Liver (tissue), 3 donors: ENCODE data around the gene SERPING1.

Experiments used
- CTCF ChIP-seq: fragments of 150-350 bp; IDR thresholded peaks from 2 replicates; pipeline ENCODE4 v1.5.1; 2017; ENCODE audit warnings: improper control_type of control experiment, low read depth, low read length; ENCODE audit not compliant: missing input control
- MAX ChIP-seq: IDR thresholded peaks from 2 replicates; pipeline ENCODE4 v1.6.1; 2016; ENCODE audit warnings: antibody characterized with exemption
- TAF1 ChIP-seq: conservative IDR thresholded peaks from 2 replicates; pipeline ENCODE4 v1.6.1; 2016; ENCODE audit warnings: antibody characterized with exemption, mild to moderate bottlenecking
- ZBTB33 ChIP-seq: IDR thresholded peaks from 2 replicates; pipeline ENCODE4 v1.6.1; 2016; ENCODE audit warnings: antibody characterized with exemption
- donor health status: healthy.
- donor health status: healthy.

GRCh38 chr11:57647372-57647771 is 49.9 kb downstream of the SERPING1 start:
- TF ChIP-seq CTCF = no peak
- no peak for TF ChIP-seq TAF1
- TF ChIP-seq MAX = no peak
- no peak for TF ChIP-seq ZBTB33
